Activated CD4-positive, alpha-beta memory T cell treated with anti-CD3 and anti-CD28 coated beads for 36 hours (primary cell): ENCODE results near the gene HSPA6. TPM values are rescaled to one million over a fixed set of nuclear protein-coding genes. Genes with fewer than 3 reads are reported as not detected.
"Not testable (repeated sequence)": the region's sequence is repeated elsewhere in the genome, so short reads cannot be mapped to it uniquely, and the experiment has no call there.

Experiments
- CTCF ChIA-PET: fragments of 350-600 bp; sonication (Branson Sonifier 250); formaldehyde crosslinking; loops from one replicate; lab custom pipeline; 2021; ENCODE audit warnings: antibody characterized with exemption, inconsistent platforms; lab: Charles Lee
- POLR2A ChIA-PET: fragments of 350-600 bp; sonication (Branson Sonifier 250); formaldehyde crosslinking; loops from one replicate; lab custom pipeline; 2021; ENCODE audit warnings: antibody characterized with exemption; lab: Charles Lee
- DNase-seq: peaks from one replicate; pipeline ENCODE4 v3.0.0-alpha.2; 2020
- H3K27ac Mint-ChIP-seq: one replicate; pipeline ENCODE4 v1.8.0; 2021; ENCODE audit warnings: mixed read lengths
- H3K27me3 Mint-ChIP-seq: one replicate; pipeline ENCODE4 v1.8.0; 2021; ENCODE audit warnings: mixed read lengths
- H3K36me3 Mint-ChIP-seq: one replicate; pipeline ENCODE4 v1.8.0; 2021; ENCODE audit warnings: mixed read lengths
- H3K4me1 Mint-ChIP-seq: one replicate; pipeline ENCODE4 v1.8.0; 2021; ENCODE audit warnings: low read depth, mixed read lengths
- H3K4me3 Mint-ChIP-seq: one replicate; pipeline ENCODE4 v1.8.0; 2021; ENCODE audit warnings: mild to moderate bottlenecking, mixed read lengths
- H3K9me3 Mint-ChIP-seq: one replicate; pipeline ENCODE4 v1.8.0; 2021; ENCODE audit warnings: mixed read lengths
- intact Hi-C: fragments of 100-400 bp; cut with micrococcal nuclease; formaldehyde crosslinking; loops from one replicate; pipeline ENCODE4 v1.15.1; 2023
- total RNA-seq, 2 experiments: library from RNA; stranded (reverse); gene quantifications; one replicate each; pipeline ENCODE4 v1.2.3, GENCODE V29; 2021

Gene HSPA6
- total RNA-seq, 2 experiments from 2014 or later = 0.48 to 0.53 TPM

DNA sequence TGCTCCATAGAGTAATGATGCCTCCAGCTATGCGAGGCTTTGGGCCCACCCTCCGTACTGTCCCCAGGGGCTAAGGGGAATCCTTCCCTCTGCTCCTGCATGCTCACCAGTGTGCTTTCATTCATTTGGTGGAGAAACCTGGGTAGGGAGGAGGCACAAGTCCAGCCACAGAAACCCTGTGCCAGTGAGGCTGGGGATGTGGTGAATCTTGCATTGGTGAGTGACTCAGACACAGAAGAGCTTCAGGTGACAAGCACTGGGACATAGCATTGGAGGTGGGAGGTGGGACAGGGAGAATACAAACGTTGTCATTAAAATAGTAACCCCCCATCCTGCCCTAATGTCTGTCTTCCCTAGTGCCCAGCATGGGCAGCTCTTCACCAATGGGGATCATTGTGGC is 13.9 kb upstream of the HSPA6 start:
- no peaks in the 10 kb centered on the region for H3K9me3 Mint-ChIP-seq
- CTCF ChIA-PET = interaction anchor here (1.3 kb wide), 2 partner anchors 13 to 23 kb away, joined by 3 to 4 read pairs; no protein-coding TSS in a partner anchor

DNA sequence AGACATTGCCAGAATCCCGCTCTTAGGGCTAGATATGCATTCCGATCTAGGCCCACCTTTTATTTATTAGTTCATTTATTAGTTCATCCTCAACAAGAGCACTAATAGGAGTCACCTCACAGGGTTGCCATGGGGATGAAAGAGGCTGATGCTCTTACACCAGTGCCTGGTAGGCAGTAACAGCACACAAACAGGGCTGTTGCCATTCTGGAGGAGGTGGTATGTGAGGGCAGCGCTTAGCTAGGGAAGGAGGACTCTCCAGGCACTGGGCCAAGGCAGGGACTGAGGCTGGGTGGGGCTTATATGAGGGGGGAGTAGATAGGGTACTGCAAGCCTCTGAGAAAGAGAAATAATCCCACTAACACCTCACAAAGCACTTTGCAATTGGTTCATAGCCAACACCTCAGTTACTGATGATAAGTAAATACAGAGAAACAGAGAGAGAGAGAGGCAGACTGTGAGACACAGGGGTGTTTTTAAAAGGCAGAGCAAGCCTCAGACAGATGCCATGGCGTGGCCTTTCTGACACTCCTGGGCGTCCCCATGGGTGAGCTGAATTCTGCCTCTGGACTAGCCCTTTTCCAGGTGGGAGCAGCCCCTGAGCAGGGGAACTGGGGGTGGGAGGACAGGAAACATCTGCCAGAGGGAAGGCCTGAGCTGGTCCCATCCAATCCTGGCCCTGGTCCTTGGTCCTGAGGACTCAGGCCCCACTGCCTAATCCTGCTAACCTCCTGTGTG is 13.2 kb upstream of the HSPA6 start:
- ChIA-PET CTCF (interaction anchor here (1.3 kb wide), 2 partner anchors 13 to 24 kb away, joined by 3 to 4 read pairs; no protein-coding TSS in a partner anchor), POLR2A (no interaction called here)
- H3K4me3 Mint-ChIP-seq = no peak overlapping the region
- no peaks in the 10 kb centered on the region for H3K9me3 Mint-ChIP-seq
- intact Hi-C loops = no loop called here
- H3K27ac Mint-ChIP-seq = no peak overlapping the region
- H3K36me3 Mint-ChIP-seq = no peaks in the 10 kb centered on the region
- peaks cover 9% of the 10 kb centered on the region for H3K4me1 Mint-ChIP-seq
- no peak for DNase-seq
- peaks cover 3% of the 10 kb centered on the region for H3K27me3 Mint-ChIP-seq

More for the DNA sequence above, 13.9 kb upstream of the HSPA6 start:
- POLR2A ChIA-PET = no interaction called here
- no peak for DNase-seq
- Mint-ChIP-seq H3K27ac (no peak overlapping the region), H3K4me3 (no peak overlapping the region), H3K4me1 (peaks cover 9% of the 10 kb centered on the region), H3K36me3 (no peaks in the 10 kb centered on the region), H3K27me3 (peaks cover 4% of the 10 kb centered on the region)
- intact Hi-C loops = no loop called here

DNA sequence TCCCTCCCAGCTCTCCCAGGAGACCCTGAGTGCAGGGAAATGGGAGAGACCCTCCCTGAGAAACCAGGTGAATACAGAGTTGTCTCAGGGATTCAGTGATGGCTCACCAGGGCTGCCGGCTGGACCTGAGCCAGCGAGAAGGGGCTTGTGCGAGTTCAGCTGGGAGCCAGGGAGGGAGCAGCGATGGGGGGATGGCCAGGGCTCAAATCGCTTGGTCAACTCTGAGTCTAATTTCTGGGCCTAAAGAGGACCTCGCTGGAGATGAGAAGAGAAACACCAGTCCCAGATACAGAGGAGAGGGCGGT is 12.6 kb upstream of the HSPA6 start:
- Mint-ChIP-seq H3K4me3 (no peak overlapping the region), H3K27me3 (no peaks in the 10 kb centered on the region), H3K36me3 (no peaks in the 10 kb centered on the region), H3K9me3 (no peaks in the 10 kb centered on the region), H3K27ac (no peak overlapping the region), H3K4me1 (peaks cover 4% of the 10 kb centered on the region)
- intact Hi-C loops = no loop called here
- DNase-seq = no peak
- ChIA-PET POLR2A (no interaction called here), CTCF (no interaction called here)

DNA sequence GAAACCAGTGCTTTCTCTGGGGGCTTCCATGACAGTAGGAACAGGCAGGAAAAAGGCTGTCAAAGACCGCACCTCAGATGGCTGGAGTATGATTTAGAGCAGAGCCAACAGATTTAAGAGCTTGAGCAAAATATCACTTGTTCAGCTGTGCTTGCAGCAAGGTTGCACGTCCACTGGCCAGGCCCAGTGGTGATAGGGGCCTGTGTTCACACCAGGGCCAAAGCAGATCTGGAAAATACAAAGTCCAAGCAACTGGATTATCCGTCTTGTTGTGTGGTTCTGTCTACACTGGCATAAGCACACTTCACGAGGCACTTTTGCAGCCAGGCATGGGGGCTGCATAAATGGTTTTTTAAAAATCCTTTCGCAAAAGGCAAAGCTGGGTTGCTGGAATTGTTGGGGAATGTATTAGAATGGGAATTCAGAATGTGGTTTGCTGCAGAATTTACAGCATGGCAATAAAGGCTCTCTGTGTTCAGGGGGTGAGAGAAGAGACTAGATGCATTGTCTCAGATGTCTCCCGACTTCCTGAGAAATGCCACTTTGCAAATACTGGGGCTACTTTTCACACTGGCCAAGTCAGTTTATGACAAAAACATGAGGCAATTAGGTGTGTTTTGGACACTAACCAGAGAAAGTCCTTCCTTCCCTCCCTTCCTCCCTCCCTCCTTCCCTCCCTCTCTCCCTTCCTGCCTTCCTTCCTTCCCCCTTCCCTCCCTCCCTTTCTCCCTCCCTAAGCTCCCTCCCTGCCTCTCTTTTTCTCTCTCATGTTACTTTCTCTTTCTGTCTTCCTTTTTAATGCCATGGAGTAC is 11.5 kb upstream of the HSPA6 start:
- H3K27ac Mint-ChIP-seq, H3K36me3 Mint-ChIP-seq, intact Hi-C loops, H3K4me3 Mint-ChIP-seq, H3K27me3 Mint-ChIP-seq, H3K4me1 Mint-ChIP-seq, DNase-seq, H3K9me3 Mint-ChIP-seq, CTCF ChIA-PET, POLR2A ChIA-PET: not testable (repeated sequence)

DNA sequence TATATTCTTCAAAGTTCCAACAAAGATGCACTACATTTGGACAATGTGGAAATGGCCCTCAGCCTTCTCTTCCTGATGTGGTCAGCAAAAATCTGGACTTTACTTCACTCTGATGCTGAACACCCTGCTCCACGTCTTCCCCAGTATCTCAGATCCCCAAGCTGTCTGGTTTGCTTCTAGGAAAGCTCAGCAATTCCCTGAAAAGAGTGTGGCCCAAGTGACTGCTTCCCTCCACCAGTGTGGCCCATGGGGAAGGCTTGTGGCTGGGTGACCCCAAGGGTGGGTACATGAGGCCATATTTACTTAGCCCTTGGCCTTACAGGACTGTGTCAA is 10.9 kb upstream of the HSPA6 start:
- CTCF ChIA-PET, intact Hi-C loops, POLR2A ChIA-PET, H3K4me3 Mint-ChIP-seq, H3K4me1 Mint-ChIP-seq, H3K27ac Mint-ChIP-seq, DNase-seq, H3K9me3 Mint-ChIP-seq, H3K36me3 Mint-ChIP-seq, H3K27me3 Mint-ChIP-seq: not testable (repeated sequence)

DNA sequence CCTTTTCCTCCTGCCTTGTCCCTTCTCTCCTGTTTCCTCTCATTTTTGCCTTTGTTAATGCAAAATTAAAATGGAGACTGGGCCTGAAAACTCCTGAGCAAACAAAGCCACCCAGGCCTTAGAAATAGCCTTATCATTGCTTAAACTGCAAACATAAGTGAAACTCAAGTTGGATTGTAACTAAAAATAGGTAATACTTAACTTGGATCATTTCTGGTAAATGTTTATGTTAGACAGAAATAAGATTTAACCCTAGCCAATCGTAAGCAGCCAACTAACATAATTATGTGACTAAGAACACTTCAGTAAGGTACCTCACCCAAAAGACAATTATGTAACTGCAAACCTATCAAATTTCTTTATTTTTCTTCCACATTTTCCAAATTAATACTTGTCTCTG is 10.4 kb upstream of the HSPA6 start:
- POLR2A ChIA-PET, H3K4me1 Mint-ChIP-seq, DNase-seq: not testable (repeated sequence)

DNA sequence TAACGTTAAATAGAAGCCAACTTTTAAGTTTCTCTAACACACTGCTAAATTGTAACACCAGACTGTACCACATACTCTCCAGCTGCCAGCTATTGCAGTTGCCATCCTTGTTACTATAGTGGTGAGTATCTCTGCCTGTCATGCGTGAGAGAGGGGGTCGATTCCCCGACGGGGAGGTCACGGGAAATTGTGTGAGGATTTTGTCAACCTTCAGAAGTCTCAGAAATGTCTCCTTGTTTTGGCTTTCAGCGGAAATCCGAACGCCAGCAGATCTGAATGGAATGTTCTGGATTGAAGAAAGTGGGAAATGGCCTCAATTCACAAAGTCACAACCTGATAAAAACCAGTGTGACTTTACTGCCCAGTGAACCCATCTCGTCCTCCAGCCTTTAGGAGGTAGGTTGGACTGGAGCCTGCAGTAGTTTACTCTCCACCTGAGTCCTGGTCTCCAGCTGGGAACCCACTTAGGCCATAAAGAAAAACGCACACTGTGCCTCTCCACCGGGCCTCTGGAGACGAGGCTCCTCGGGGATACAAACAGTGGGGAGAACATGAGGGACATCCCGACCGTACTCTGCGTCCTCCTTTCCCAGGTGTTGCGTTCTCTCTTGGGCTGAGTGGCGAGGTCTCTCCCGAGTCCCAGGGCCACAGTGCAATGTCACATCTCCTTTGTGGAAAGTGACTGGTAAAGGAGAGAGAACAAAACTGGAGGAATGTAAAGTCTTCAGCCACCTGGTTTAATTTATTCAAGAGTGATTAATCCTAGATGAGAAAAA is 1.1 kb upstream of the HSPA6 start:
- H3K36me3 Mint-ChIP-seq, POLR2A ChIA-PET, H3K9me3 Mint-ChIP-seq, H3K4me1 Mint-ChIP-seq, DNase-seq, intact Hi-C loops, H3K27me3 Mint-ChIP-seq: not testable (repeated sequence)
- H3K4me3 Mint-ChIP-seq = peak overlapping the region; percentile 80
- CTCF ChIA-PET = interaction anchor here (0.8 to 0.9 kb wide), 2 partner anchors 12 to 215 kb away, joined by 3 to 4 read pairs; no protein-coding TSS in a partner anchor
- peak overlapping the region; percentile 84 for H3K27ac Mint-ChIP-seq

More for the DNA sequence above, 10.4 kb upstream of the HSPA6 start:
- H3K9me3 Mint-ChIP-seq, CTCF ChIA-PET, H3K4me3 Mint-ChIP-seq, intact Hi-C loops, H3K36me3 Mint-ChIP-seq, H3K27ac Mint-ChIP-seq, H3K27me3 Mint-ChIP-seq: not testable (repeated sequence)

DNA sequence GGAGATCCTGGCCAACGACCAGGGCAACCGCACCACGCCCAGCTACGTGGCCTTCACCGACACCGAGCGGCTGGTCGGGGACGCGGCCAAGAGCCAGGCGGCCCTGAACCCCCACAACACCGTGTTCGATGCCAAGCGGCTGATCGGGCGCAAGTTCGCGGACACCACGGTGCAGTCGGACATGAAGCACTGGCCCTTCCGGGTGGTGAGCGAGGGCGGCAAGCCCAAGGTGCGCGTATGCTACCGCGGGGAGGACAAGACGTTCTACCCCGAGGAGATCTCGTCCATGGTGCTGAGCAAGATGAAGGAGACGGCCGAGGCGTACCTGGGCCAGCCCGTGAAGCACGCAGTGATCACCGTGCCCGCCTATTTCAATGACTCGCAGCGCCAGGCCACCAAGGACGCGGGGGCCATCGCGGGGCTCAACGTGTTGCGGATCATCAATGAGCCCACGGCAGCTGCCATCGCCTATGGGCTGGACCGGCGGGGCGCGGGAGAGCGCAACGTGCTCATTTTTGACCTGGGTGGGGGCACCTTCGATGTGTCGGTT is 477 bp downstream of the HSPA6 start:
- H3K27ac Mint-ChIP-seq, POLR2A ChIA-PET, H3K36me3 Mint-ChIP-seq, H3K27me3 Mint-ChIP-seq, H3K9me3 Mint-ChIP-seq, H3K4me1 Mint-ChIP-seq: not testable (repeated sequence)
- peak overlapping the region; percentile 80 for H3K4me3 Mint-ChIP-seq
- CTCF ChIA-PET = interaction anchor here (0.6 kb wide), 1 partner anchor 237 kb away, joined by 3 read pairs; no protein-coding TSS in a partner anchor
- intact Hi-C loops = loop anchor here (2.0 kb wide), 1 partner anchor 16 kb away; no protein-coding TSS in a partner anchor
- DNase-seq = peak; percentile 22

DNA sequence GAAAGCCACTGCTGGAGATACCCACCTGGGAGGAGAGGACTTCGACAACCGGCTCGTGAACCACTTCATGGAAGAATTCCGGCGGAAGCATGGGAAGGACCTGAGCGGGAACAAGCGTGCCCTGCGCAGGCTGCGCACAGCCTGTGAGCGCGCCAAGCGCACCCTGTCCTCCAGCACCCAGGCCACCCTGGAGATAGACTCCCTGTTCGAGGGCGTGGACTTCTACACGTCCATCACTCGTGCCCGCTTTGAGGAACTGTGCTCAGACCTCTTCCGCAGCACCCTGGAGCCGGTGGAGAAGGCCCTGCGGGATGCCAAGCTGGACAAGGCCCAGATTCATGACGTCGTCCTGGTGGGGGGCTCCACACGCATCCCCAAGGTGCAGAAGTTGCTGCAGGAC is 981 bp downstream of the HSPA6 start:
- CTCF ChIA-PET = interaction anchor here (0.6 kb wide), 1 partner anchor 237 kb away, joined by 3 read pairs; no protein-coding TSS in a partner anchor
- peaks cover 11% of the 10 kb centered on the region for H3K4me1 Mint-ChIP-seq
- H3K9me3 Mint-ChIP-seq, DNase-seq, H3K36me3 Mint-ChIP-seq, H3K27me3 Mint-ChIP-seq, H3K4me3 Mint-ChIP-seq, POLR2A ChIA-PET, H3K27ac Mint-ChIP-seq: not testable (repeated sequence)
- intact Hi-C loops = loop anchor here (2.0 kb wide), 1 partner anchor 15 kb away; no protein-coding TSS in a partner anchor

DNA sequence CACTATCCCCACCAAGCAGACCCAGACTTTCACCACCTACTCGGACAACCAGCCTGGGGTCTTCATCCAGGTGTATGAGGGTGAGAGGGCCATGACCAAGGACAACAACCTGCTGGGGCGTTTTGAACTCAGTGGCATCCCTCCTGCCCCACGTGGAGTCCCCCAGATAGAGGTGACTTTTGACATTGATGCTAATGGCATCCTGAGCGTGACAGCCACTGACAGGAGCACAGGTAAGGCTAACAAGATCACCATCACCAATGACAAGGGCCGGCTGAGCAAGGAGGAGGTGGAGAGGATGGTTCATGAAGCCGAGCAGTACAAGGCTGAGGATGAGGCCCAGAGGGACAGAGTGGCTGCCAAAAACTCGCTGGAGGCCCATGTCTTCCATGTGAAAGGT is 1.6 kb downstream of the HSPA6 start:
- H3K4me3 Mint-ChIP-seq, H3K27me3 Mint-ChIP-seq, H3K27ac Mint-ChIP-seq, H3K9me3 Mint-ChIP-seq, DNase-seq, CTCF ChIA-PET, POLR2A ChIA-PET: not testable (repeated sequence)
- peaks cover 13% of the 10 kb centered on the region for H3K4me1 Mint-ChIP-seq
- intact Hi-C loops = loop anchor here (2.0 kb wide), 1 partner anchor 15 kb away; no protein-coding TSS in a partner anchor
- peaks cover 11% of the 10 kb centered on the region for H3K36me3 Mint-ChIP-seq

DNA sequence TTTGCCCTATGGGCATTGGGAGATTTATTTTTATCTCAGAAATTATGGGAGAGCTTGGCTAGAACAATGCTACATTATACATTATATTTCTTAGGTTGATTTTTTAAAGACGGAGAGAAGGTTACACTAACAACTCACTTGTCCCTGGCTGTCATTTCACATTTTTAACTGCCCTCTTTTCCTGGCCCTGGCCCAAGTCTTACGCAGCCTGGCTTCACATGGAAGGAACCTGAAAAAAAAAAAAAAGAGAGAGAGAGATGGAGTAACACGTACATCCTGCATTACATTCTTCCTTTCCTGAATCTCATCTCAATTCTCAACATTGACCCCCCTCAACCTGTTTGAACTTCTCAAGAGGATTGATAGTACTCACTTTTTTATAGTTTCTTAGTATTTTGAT is 4.2 kb downstream of the HSPA6 start:
- DNase-seq, H3K27ac Mint-ChIP-seq, H3K4me3 Mint-ChIP-seq, CTCF ChIA-PET, intact Hi-C loops, POLR2A ChIA-PET, H3K9me3 Mint-ChIP-seq, H3K27me3 Mint-ChIP-seq: not testable (repeated sequence)
- Mint-ChIP-seq H3K36me3 (peaks cover 11% of the 10 kb centered on the region), H3K4me1 (peaks cover 17% of the 10 kb centered on the region)
